Measurements from ENCODE around the gene PADI3. TPM values are rescaled to one million over a fixed set of nuclear protein-coding genes. Genes with fewer than 3 reads are reported as not detected.

Gene PADI3
- total RNA-seq, 1 experiment from 2014 or later = 2.5 TPM

DNA sequence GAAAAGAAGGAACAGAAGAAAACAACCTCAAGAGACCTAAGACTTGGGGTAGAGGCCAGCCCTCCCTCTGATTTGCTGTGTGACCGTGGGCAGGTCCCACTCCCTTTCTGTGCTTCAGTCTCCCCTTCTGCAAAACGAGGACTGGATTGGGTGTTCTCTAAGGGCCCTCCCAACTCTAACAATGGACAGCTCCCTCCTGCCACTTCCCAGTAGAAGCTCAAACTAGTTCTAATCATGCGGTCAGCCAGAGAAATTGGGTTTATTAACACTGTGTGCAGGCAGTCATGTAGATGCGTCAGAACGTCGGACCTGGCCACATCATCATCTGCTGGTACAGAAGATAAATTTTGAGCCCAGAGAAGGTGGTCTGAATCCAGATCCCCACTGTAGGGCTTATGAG, 57.5 kb downstream of the PADI3 start:
- H3K18ac ChIP-seq (ENCODE audit: insufficient read length, low read depth, low read length) = no peak overlapping the region
- H3T11ph ChIP-seq (ENCODE audit: low read length) = no peak overlapping the region
- no peaks in the 10 kb centered on the region for H4K20me1 ChIP-seq (ENCODE audit: control insufficient read depth, insufficient read depth, insufficient read length)
- no peak overlapping the region for H2BK15ac ChIP-seq (ENCODE audit: low read depth, low read length)
- no peak overlapping the region for H4K8ac ChIP-seq (replicated peaks; ENCODE audit: insufficient read length, low read depth, low read length)
- WGBS (ENCODE audit: extremely low coverage, insufficient read length, low lambda C conversion rate) = no CpG with 5 or more reads among the region's 6 CpGs
- H3K4me2 ChIP-seq (ENCODE audit: insufficient read depth, insufficient read length, low read length) = no peak overlapping the region
- DNase-seq = no peak
- no peak overlapping the region for H4K91ac ChIP-seq (ENCODE audit: insufficient read length, low read depth, low read length)
- peaks cover 3% of the 10 kb centered on the region; the same call in 1 of the 2 replicates for H3K4me1 ChIP-seq (ENCODE audit: insufficient read depth, low read length)
- no peak overlapping the region for H3K9ac ChIP-seq (ENCODE audit: extremely low read depth, insufficient read length, low read length)
- H3K4me1 Mint-ChIP-seq = peaks cover 41 to 47% of the 10 kb centered on the region in 2 experiments
- no peaks in the 10 kb centered on the region for H3K79me1 ChIP-seq (ENCODE audit: insufficient read depth, low read depth, low read length, poor library complexity, severe bottlenecking)
- no peak overlapping the region for H3K27ac ChIP-seq (ENCODE audit: insufficient read length, low read depth, low read length)
- H2AFZ ChIP-seq (ENCODE audit: low read length) = no peak overlapping the region
- no peaks in the 10 kb centered on the region for H3K23me2 ChIP-seq (ENCODE audit: insufficient read length, low read depth, low read length, poor library complexity, severe bottlenecking)
- H3K27me3 ChIP-seq (ENCODE audit: insufficient read depth, low read length) = no peaks in the 10 kb centered on the region
- H4K5ac ChIP-seq (ENCODE audit: insufficient read length, low read depth, low read length) = no peak overlapping the region
- no peak overlapping the region for H3K56ac ChIP-seq (ENCODE audit: insufficient read length, low read depth, low read length)
- H2BK5ac ChIP-seq (ENCODE audit: insufficient read length, low read length) = no peak overlapping the region
- no peak overlapping the region for H2BK20ac ChIP-seq (ENCODE audit: low read depth, low read length, poor library complexity, severe bottlenecking)
- TF ChIP-seq, protein P1, sequence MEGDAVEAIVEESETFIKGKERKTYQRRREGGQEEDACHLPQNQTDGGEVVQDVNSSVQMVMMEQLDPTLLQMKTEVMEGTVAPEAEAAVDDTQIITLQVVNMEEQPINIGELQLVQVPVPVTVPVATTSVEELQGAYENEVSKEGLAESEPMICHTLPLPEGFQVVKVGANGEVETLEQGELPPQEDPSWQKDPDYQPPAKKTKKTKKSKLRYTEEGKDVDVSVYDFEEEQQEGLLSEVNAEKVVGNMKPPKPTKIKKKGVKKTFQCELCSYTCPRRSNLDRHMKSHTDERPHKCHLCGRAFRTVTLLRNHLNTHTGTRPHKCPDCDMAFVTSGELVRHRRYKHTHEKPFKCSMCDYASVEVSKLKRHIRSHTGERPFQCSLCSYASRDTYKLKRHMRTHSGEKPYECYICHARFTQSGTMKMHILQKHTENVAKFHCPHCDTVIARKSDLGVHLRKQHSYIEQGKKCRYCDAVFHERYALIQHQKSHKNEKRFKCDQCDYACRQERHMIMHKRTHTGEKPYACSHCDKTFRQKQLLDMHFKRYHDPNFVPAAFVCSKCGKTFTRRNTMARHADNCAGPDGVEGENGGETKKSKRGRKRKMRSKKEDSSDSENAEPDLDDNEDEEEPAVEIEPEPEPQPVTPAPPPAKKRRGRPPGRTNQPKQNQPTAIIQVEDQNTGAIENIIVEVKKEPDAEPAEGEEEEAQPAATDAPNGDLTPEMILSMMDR (conservative IDR thresholded peaks at IDR 0.05) = no peak
- H2BK120ac ChIP-seq (ENCODE audit: low read depth, low read length, poor library complexity, severe bottlenecking) = no peak overlapping the region
- H3K9me3 ChIP-seq (ENCODE audit: control insufficient read depth, low read depth, low read length) = peaks cover 15% of the 10 kb centered on the region
- no peaks in the 10 kb centered on the region for H3K79me2 ChIP-seq (ENCODE audit: insufficient read depth, low read length)
- H3K36me3 Mint-ChIP-seq (ENCODE audit: insufficient read depth in 1 of 3, low read depth in 3 of 3) = peaks cover 8 to 14% (median 11%) of the 10 kb centered on the region in 3 experiments
- H3K4ac ChIP-seq (ENCODE audit: low read depth, low read length) = no peak overlapping the region
- no peak overlapping the region for H2BK12ac ChIP-seq (ENCODE audit: insufficient read length, low read depth, low read length)
- no peak overlapping the region for H3K27ac Mint-ChIP-seq
- H3K23ac ChIP-seq (ENCODE audit: insufficient read length, low read depth, low read length) = no peak overlapping the region
- no peak overlapping the region for H2AK5ac ChIP-seq (ENCODE audit: insufficient read length, low read length)
- H3K4me3 Mint-ChIP-seq = no peak overlapping the region
- H3K14ac ChIP-seq (ENCODE audit: insufficient read depth, low read length) = no peak overlapping the region
- H3K27me3 Mint-ChIP-seq (ENCODE audit: low read depth) = peaks cover 10% of the 10 kb centered on the region
- H3K9me3 Mint-ChIP-seq = peaks cover 11 to 12% of the 10 kb centered on the region in 2 experiments

Data from H9 (cell line).